ENCODE results near the gene CTSE. TPM values are rescaled to one million over a fixed set of nuclear protein-coding genes. Genes with fewer than 3 reads are reported as not detected.
"Not testable (repeated sequence)": the region's sequence is repeated elsewhere in the genome, so short reads cannot be mapped to it uniquely, and the experiment has no call there.

The CTSE gene
- total and polyA plus RNA-seq, 8 donors, result 6.7 to 966 (median 138) TPM

- H3K27ac ChIP-seq, result peak overlapping the region in 1 of 5 donors; percentile 43
- intact Hi-C loops (cut with DNase I; ENCODE audit: low total_unique reads); DNase-seq: not testable (repeated sequence)
These were observed 29.9 kb upstream of the CTSE start for GRCh38 chr1:206053616-206054015.

GRCh38 chr1:206052919-206053610, 29.4 kb upstream of the CTSE start, which contains the start of gene RHEX:
RHEX (plus strand) TSS chr1:206053173; CDS start chr1:206097829, 44,656 bp downstream.
- peak within 1 kb of the TSS in 2 of 5 donors; percentile 25 to 43 for H3K27ac ChIP-seq
- DNase-seq; H3K4me1 ChIP-seq; H3K27me3 ChIP-seq; H3K36me3 ChIP-seq; intact Hi-C loops (cut with DNase I; ENCODE audit: low total_unique reads); H3K9me3 ChIP-seq; H3K4me3 ChIP-seq: not testable (repeated sequence)
- WGBS, 5 donors, result 83 to 91% (median 86%) methylated on average over 17 of the region's 17 CpGs

More at GRCh38 chr1:206053616-206054015, 29.9 kb upstream of the CTSE start:
- 92 to 98% (median 94%) methylated on average over 4 of the region's 4 CpGs for WGBS, 5 donors
- H3K27me3 ChIP-seq, H3K4me3 ChIP-seq, H3K36me3 ChIP-seq, H3K4me1 ChIP-seq, H3K9me3 ChIP-seq: not testable (repeated sequence)

GRCh38 chr1:206052231-206052865, 28.7 kb upstream of the CTSE start:
- intact Hi-C loops (cut with DNase I; ENCODE audit: low total_unique reads), result not testable (repeated sequence)

GRCh38 chr1:206050655-206051235, 27.1 kb upstream of the CTSE start:
- intact Hi-C loops (cut with DNase I; ENCODE audit: low total_unique reads), result no loop called here
- WGBS, 5 donors, result 72 to 84% (median 75%) methylated on average over 6 of the region's 6 CpGs
- DNase-seq, result peak in 1 of 2 donors; percentile 62
- no peaks in the 10 kb centered on the region for H3K9me3 ChIP-seq
- no peak overlapping the region for H3K4me3 ChIP-seq
- no peaks in the 10 kb centered on the region for H3K36me3 ChIP-seq
- TF ChIP-seq EP300 (IDR thresholded peaks at IDR 0.05) (no peak), POLR2AphosphoS5 (IDR thresholded peaks at IDR 0.05) (no peak), CTCF (IDR thresholded peaks at IDR 0.05) (no peak), POLR2A (IDR thresholded peaks at IDR 0.05) (no peak)
- H3K4me1 ChIP-seq, result peaks cover 0 to 10% (median 8%) of the 10 kb centered on the region in 4 donors
- no peaks in the 10 kb centered on the region for H3K27me3 ChIP-seq
- no peak overlapping the region for H3K27ac ChIP-seq

More at GRCh38 chr1:206052231-206052865, 28.7 kb upstream of the CTSE start:
- H3K27ac ChIP-seq, result peak overlapping the region in 1 of 5 donors; percentile 43
- H3K4me1 ChIP-seq, H3K9me3 ChIP-seq, DNase-seq, H3K36me3 ChIP-seq, H3K27me3 ChIP-seq, H3K4me3 ChIP-seq: not testable (repeated sequence)
- WGBS, 5 donors, result 67 to 82% (median 75%) methylated on average over 3 to 6 of the region's 8 CpGs

GRCh38 chr1:206049919-206050600, 26.4 kb upstream of the CTSE start:
- Histone ChIP-seq H3K27ac (peak overlapping the region in 1 of 5 donors; percentile 18), H3K9me3 (no peaks in the 10 kb centered on the region), H3K4me3 (no peak overlapping the region), H3K4me1 (peaks cover 0 to 10% (median 8%) of the 10 kb centered on the region in 4 donors), H3K36me3 (no peaks in the 10 kb centered on the region), H3K27me3 (no peaks in the 10 kb centered on the region)
- WGBS, 5 donors, result 70 to 80% (median 75%) methylated on average over 3 of the region's 3 CpGs
- intact Hi-C loops (cut with DNase I; ENCODE audit: low total_unique reads), result no loop called here
- DNase-seq, result no peak
- no peak for TF ChIP-seq CTCF (IDR thresholded peaks at IDR 0.05)

All from stomach (tissue), 9 donors.